ENCODE data around the gene IFRD1.

The IFRD1 gene

DNA sequence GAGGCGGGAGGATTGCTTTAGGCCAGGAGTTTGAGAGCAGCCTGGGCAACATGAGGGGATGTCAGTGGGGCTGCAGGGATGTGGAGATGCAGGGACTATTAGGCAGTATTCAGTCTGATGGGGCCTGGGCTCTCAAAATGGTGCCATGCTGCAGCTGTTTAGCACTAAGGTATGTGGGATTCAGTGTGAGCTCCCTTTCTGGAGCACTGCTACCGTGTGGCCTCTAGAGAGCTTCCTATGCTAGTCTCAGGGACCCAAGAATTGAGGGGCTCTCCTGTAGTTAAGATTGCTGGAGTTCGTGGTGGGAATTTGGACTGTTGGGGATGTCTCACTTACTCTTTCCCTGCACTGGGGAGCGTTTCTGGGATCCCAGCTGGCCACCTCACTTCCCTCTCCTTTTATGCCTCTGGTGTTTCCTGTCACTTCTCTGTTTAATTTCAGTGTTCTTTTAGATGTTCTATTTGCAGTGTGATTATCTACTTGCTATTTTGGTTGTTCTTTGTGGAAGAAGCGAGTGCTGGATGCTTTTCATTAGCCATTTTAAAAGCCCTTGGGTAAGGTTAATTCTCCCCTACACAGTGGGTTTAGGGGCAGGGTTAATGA is 53.9 kb downstream of the IFRD1 start:
- DNase-seq (ENCODE audit: low read depth): no peak
- TF ChIP-seq, protein P1, sequence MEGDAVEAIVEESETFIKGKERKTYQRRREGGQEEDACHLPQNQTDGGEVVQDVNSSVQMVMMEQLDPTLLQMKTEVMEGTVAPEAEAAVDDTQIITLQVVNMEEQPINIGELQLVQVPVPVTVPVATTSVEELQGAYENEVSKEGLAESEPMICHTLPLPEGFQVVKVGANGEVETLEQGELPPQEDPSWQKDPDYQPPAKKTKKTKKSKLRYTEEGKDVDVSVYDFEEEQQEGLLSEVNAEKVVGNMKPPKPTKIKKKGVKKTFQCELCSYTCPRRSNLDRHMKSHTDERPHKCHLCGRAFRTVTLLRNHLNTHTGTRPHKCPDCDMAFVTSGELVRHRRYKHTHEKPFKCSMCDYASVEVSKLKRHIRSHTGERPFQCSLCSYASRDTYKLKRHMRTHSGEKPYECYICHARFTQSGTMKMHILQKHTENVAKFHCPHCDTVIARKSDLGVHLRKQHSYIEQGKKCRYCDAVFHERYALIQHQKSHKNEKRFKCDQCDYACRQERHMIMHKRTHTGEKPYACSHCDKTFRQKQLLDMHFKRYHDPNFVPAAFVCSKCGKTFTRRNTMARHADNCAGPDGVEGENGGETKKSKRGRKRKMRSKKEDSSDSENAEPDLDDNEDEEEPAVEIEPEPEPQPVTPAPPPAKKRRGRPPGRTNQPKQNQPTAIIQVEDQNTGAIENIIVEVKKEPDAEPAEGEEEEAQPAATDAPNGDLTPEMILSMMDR (conservative IDR thresholded peaks at IDR 0.05; ENCODE audit: low read length): no peak
- no peak overlapping the region for H3K4me3 ChIP-seq (ENCODE audit: low read length)

DNA sequence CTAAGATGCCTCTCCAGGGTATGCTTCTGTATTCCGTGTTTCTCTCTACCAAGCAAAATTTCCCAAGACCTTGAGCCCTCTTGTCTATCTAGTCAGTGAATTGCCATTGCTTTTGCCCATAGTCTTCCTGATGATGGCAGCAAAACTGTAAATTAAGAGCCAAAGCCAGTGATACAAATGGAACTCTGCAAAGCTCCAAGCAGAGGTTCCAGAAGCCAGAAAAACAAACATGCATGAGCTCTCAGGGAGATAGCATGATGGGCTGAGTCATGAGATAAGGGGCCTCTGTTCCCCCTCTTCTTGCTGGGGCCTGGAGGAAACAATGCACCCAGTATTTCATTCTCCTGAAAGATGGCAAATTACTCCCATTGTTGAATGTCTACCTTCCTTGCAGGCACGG is 55.2 kb downstream of the IFRD1 start:
- DNase-seq (ENCODE audit: low read depth): no peak
- TF ChIP-seq, protein P1 (conservative IDR thresholded peaks at IDR 0.05; ENCODE audit: low read length): no peak
- no peak overlapping the region for H3K4me3 ChIP-seq (ENCODE audit: low read length)

DNA sequence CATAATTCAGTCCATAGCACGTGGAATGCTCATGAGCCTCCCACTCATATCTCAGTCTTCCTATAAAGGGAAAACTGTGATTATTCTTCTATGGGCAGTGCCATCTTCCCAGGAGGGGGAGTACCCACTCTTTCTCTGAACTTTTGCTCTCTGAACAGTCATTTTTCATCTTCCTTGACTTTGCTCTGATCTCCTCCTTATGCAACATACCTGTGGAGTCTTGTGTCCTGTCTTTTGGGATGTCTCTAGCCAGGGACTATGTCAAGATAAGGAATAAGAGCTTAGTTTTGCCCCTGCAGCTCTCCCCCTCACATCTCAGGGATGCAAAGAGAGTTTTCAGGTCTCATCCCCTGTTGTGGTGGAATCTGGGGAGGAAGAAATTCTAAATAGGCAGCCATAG is 58.1 kb downstream of the IFRD1 start:
- TF ChIP-seq, protein P1 (conservative IDR thresholded peaks at IDR 0.05; ENCODE audit: low read length): no peak
- H3K4me3 ChIP-seq (ENCODE audit: low read length): no peak overlapping the region
- DNase-seq (ENCODE audit: low read depth): no peak

DNA sequence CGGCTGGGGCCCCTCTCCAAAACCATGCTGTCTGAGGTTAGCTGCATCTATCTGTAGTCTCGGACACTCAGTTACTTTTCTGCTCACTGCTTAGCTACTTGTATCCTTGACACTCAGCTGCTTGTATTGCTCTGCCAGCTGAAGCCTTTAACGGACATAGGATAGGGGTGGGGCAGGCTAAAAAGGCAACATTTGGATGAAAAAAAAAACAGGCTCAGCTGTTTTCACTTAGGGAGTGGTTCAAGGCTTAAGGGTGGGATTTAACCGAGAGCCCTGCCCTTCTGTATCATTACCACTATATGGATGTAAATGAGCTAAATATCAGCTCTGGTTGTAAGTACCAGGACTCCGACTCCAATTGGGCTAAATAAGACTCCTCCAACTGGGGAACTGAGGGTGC is 59.1 kb downstream of the IFRD1 start:
- no peak overlapping the region for H3K4me3 ChIP-seq (ENCODE audit: low read length)
- TF ChIP-seq, protein P1 (conservative IDR thresholded peaks at IDR 0.05; ENCODE audit: low read length): no peak
- no peak for DNase-seq (ENCODE audit: low read depth)

DNA sequence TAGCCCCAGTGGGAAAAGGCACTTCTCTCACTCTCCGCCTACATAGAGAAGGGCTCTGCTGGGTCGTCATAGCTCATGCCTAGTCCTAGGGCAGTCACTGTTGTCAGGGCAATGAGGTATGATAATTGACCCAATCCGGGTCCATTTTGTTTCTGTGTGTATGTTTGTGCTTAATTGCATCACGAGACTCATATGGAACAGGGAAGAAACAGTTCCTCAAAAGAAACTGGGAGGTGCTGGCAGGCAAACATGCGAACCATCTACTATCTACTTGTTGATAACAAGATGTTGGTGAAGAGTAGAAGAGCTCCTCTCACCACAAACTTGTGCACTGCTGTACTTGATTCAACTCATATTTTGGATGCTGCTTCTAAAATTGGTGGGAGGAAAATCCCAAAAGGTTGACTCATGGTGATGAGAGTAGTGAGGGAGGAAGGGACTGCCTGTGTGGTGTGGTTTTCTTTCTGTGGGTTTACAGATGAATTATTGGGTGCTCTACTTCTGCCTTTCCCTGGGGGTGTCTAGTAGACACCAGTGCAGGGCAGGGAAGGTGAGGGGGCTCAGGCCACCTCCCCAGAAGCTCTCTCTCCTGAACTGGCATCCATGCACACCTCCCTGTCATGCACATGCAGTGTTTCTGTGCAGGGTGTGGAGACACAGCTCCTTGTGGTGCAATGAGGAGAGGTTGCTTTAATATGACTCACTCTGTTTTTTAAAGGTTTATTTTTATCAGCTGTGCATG is 59.9 kb downstream of the IFRD1 start:
- H3K4me3 ChIP-seq (ENCODE audit: low read length): no peak overlapping the region
- TF ChIP-seq, protein P1 (conservative IDR thresholded peaks at IDR 0.05; ENCODE audit: low read length): no peak; the same call in 1 of the 2 replicates
- peak; percentile 75 for DNase-seq (ENCODE audit: low read depth)

DNA sequence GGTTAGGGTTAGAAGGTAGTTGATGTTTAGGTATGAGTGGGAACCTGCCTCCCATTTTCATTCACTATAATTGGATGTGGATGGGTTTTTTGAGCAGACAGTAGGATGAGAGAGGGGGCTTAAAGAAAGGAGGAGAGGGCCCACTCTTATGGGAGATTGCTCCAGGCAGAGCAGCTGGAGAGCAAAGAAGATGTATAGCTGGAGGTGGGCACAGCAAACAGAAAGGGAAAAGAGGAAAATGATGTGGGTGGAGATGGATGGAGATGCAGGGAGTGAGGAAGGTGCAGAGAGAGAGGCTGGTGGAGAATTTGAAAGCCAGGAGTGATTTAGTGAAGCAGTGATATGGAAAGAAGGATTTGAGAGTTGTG is 60.5 kb downstream of the IFRD1 start:
- TF ChIP-seq, protein P1 (conservative IDR thresholded peaks at IDR 0.05; ENCODE audit: low read length): no peak
- no peak for DNase-seq (ENCODE audit: low read depth)
- no peak overlapping the region for H3K4me3 ChIP-seq (ENCODE audit: low read length)

Data from AG10803 (cell line).